Measurements from ENCODE around the gene WFDC11.

Gene WFDC11

DNA sequence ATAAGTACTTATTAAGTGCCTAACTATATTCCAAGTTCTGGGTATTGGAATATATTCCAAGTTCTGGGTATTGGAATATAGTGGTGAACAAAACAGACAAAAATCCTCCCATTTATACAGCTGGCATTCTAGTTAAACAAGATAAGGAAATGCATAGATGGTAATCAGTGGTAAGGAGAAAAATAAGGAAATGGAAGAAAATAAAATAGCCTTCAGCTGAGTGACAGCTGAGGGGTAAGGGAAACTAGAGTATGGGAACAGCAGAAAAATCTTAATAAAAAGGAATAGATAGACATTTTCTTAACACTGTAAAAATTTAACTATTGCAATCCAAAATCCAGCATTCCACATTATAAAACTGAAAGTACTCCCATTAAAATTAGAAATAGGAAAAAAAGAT, 57.7 kb downstream of the WFDC11 start:
- TF ChIP-seq, protein P1, sequence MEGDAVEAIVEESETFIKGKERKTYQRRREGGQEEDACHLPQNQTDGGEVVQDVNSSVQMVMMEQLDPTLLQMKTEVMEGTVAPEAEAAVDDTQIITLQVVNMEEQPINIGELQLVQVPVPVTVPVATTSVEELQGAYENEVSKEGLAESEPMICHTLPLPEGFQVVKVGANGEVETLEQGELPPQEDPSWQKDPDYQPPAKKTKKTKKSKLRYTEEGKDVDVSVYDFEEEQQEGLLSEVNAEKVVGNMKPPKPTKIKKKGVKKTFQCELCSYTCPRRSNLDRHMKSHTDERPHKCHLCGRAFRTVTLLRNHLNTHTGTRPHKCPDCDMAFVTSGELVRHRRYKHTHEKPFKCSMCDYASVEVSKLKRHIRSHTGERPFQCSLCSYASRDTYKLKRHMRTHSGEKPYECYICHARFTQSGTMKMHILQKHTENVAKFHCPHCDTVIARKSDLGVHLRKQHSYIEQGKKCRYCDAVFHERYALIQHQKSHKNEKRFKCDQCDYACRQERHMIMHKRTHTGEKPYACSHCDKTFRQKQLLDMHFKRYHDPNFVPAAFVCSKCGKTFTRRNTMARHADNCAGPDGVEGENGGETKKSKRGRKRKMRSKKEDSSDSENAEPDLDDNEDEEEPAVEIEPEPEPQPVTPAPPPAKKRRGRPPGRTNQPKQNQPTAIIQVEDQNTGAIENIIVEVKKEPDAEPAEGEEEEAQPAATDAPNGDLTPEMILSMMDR (IDR thresholded peaks at IDR 0.05; ENCODE audit: extremely low read depth, missing control alignments): no peak

DNA sequence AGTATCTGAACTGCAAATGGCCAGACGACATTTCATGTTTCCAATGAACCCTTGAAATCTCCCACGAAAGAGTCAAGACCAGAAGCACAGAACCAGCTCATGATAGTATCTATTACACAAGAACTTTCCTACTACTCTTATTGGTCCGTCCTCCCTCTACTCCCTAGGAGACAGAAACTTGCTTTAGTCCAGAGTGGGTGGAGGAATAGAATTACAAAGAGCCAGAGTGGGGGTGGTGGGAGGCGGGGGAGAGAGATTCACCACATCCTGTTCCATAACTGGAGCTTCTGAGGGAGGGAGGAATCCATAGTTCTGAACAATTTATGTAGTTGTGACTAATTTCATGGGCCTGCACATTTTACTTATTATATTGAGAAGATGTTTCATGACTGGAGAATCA, 59.0 kb downstream of the WFDC11 start:
- no peak for DNase-seq (ENCODE audit: low spot score)
- TF ChIP-seq, protein P1 (IDR thresholded peaks at IDR 0.05; ENCODE audit: extremely low read depth, missing control alignments): no peak

More for the DNA sequence above, 57.7 kb downstream of the WFDC11 start:
- no peak for DNase-seq (ENCODE audit: low spot score)

DNA sequence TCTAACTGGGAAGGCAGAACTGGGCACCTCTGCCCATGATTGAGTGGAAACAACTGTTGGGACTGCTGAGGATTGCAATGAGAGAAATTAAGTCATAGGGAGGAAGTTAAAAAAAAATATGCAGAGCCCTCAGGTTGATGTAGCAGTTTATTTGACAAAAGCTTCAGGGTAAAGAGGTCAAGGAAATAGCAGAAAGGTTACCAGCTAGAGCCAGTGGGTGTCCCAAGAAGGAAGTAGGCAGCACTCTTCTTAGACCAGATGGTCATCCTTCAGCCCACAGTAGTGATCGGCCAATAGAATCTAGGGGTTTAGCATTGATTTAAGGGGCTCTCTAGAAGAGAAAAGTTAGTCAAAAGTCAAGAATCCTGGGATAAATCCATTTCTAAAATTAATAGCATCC, 62.2 kb downstream of the WFDC11 start:
- no peak for DNase-seq (ENCODE audit: low spot score)
- TF ChIP-seq, protein P1 (IDR thresholded peaks at IDR 0.05; ENCODE audit: extremely low read depth, missing control alignments): no peak

All from GM20000 (cell line).